ENCODE data around the gene SETD7.

- TF ChIP-seq TAF1 (IDR thresholded peaks at IDR 0.05; ENCODE audit: low read depth) (no peak), CTCF (IDR thresholded peaks at IDR 0.05; ENCODE audit: poor library complexity, severe bottlenecking) (no peak), EZH2 (IDR thresholded peaks at IDR 0.05; ENCODE audit: borderline replicate concordance, insufficient read depth, low read length, poor library complexity, severe bottlenecking) (no peak), EP300 (conservative IDR thresholded peaks at IDR 0.05; ENCODE audit: poor library complexity, severe bottlenecking) (no peak), POLR2AphosphoS5 (IDR thresholded peaks at IDR 0.05) (no peak), MXI1 (conservative IDR thresholded peaks at IDR 0.05; ENCODE audit: poor library complexity, severe bottlenecking) (no peak), RAD21 (conservative IDR thresholded peaks at IDR 0.05) (no peak)
- TF ChIP-seq, protein P1, sequence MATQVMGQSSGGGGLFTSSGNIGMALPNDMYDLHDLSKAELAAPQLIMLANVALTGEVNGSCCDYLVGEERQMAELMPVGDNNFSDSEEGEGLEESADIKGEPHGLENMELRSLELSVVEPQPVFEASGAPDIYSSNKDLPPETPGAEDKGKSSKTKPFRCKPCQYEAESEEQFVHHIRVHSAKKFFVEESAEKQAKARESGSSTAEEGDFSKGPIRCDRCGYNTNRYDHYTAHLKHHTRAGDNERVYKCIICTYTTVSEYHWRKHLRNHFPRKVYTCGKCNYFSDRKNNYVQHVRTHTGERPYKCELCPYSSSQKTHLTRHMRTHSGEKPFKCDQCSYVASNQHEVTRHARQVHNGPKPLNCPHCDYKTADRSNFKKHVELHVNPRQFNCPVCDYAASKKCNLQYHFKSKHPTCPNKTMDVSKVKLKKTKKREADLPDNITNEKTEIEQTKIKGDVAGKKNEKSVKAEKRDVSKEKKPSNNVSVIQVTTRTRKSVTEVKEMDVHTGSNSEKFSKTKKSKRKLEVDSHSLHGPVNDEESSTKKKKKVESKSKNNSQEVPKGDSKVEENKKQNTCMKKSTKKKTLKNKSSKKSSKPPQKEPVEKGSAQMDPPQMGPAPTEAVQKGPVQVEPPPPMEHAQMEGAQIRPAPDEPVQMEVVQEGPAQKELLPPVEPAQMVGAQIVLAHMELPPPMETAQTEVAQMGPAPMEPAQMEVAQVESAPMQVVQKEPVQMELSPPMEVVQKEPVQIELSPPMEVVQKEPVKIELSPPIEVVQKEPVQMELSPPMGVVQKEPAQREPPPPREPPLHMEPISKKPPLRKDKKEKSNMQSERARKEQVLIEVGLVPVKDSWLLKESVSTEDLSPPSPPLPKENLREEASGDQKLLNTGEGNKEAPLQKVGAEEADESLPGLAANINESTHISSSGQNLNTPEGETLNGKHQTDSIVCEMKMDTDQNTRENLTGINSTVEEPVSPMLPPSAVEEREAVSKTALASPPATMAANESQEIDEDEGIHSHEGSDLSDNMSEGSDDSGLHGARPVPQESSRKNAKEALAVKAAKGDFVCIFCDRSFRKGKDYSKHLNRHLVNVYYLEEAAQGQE (IDR thresholded peaks at IDR 0.05; ENCODE audit: borderline replicate concordance), result no peak
Observed at GRCh38 chr4:139589336-139590018, 33.5 kb upstream of the SETD7 start.
